Vagina (tissue), 2 donors: ENCODE results near the gene SMARCA2.

Experiments used
- CTCF ChIP-seq, 3 experiments: fragments of 450-650 bp in 2 of 3; fragments of 200-600 bp in 1 of 3; sonication (generic) in 1 of 3; IDR thresholded peaks; one replicate each; pipeline ENCODE4 v1.5.1; 2017 to 2019; ENCODE audit warnings: antibody characterized with exemption in 3 of 3, mild to moderate bottlenecking in 2 of 3, moderate library complexity in 2 of 3
- POLR2AphosphoS5 ChIP-seq, 2 donors: sonication (generic); formaldehyde crosslinking; IDR thresholded peaks; one replicate each; pipeline ENCODE4 v1.9.0; 2017; ENCODE audit warnings: antibody characterized with exemption in 2 of 2, mild to moderate bottlenecking in 2 of 2, low read depth in 1 of 2; ENCODE audit not compliant: insufficient read depth in 1 of 2

- TF ChIP-seq POLR2AphosphoS5 (IDR thresholded peaks at IDR 0.05; ENCODE audit: insufficient read depth in 1 of 2, low read depth in 1 of 2), result no peak
- TF ChIP-seq CTCF (IDR thresholded peaks at IDR 0.05), result no peak
Observed at GRCh38 chr9:1966725-1967366, 48.3 kb upstream of the SMARCA2 start.
